IPS-11a (cell line): ENCODE results near the gene PXK.

Experiments used
- H3K4me3 ChIP-seq: one replicate; pipeline ENCODE4 v1.5.1; 2013; ENCODE audit warnings: low read depth, low read length, control low read depth

Gene PXK

GRCh38 chr3:58346368-58346767 lies 13.7 kb downstream of the PXK start:
- no peak overlapping the region for H3K4me3 ChIP-seq

- no peak overlapping the region for H3K4me3 ChIP-seq
These were observed 15.3 kb downstream of the PXK start for GRCh38 chr3:58347984-58348383.

GRCh38 chr3:58349792-58350626 lies 17.3 kb downstream of the PXK start:
- no peak overlapping the region for H3K4me3 ChIP-seq

GRCh38 chr3:58350627-58351013 lies 17.9 kb downstream of the PXK start:
- no peak overlapping the region for H3K4me3 ChIP-seq

GRCh38 chr3:58351920-58352319 lies 19.2 kb downstream of the PXK start:
- H3K4me3 ChIP-seq = no peak overlapping the region

- no peak overlapping the region for H3K4me3 ChIP-seq
These were observed 19.9 kb downstream of the PXK start for GRCh38 chr3:58352626-58353025.

GRCh38 chr3:58353722-58354553 lies 21.2 kb downstream of the PXK start:
- no peak overlapping the region for H3K4me3 ChIP-seq

GRCh38 chr3:58355179-58355578 lies 22.5 kb downstream of the PXK start:
- no peak overlapping the region for H3K4me3 ChIP-seq

- H3K4me3 ChIP-seq = no peak overlapping the region
These were observed 23.4 kb downstream of the PXK start for GRCh38 chr3:58356054-58356453.

- H3K4me3 ChIP-seq = no peak overlapping the region
These were observed 24.7 kb downstream of the PXK start for GRCh38 chr3:58357402-58357801.

GRCh38 chr3:58358092-58358491 lies 25.4 kb downstream of the PXK start:
- no peak overlapping the region for H3K4me3 ChIP-seq

GRCh38 chr3:58358808-58359207 lies 26.1 kb downstream of the PXK start:
- no peak overlapping the region for H3K4me3 ChIP-seq

- H3K4me3 ChIP-seq = no peak overlapping the region
These were observed 26.9 kb downstream of the PXK start for GRCh38 chr3:58359621-58360020.

- no peak overlapping the region for H3K4me3 ChIP-seq
These were observed 29.2 kb downstream of the PXK start for GRCh38 chr3:58361866-58362265.

GRCh38 chr3:58366699-58367098 lies 34.0 kb downstream of the PXK start:
- H3K4me3 ChIP-seq = no peak overlapping the region

- no peak overlapping the region for H3K4me3 ChIP-seq
These were observed 36.3 kb downstream of the PXK start for GRCh38 chr3:58369038-58369437.

- H3K4me3 ChIP-seq = no peak overlapping the region
These were observed 37.2 kb downstream of the PXK start for GRCh38 chr3:58369876-58370275.

- H3K4me3 ChIP-seq = no peak overlapping the region
These were observed 37.7 kb downstream of the PXK start for GRCh38 chr3:58370407-58370806.

GRCh38 chr3:58371754-58372153 lies 39.1 kb downstream of the PXK start:
- H3K4me3 ChIP-seq = no peak overlapping the region

- no peak overlapping the region for H3K4me3 ChIP-seq
These were observed 42.6 kb downstream of the PXK start for GRCh38 chr3:58375254-58375653.

- H3K4me3 ChIP-seq = no peak overlapping the region
These were observed 44.5 kb downstream of the PXK start for GRCh38 chr3:58377168-58377567.

- H3K4me3 ChIP-seq = no peak overlapping the region
These were observed 45.1 kb downstream of the PXK start for GRCh38 chr3:58377750-58378149.
